Muscle of leg (tissue), 11 donors: Measurements from ENCODE around the gene RASAL1. TPM values are rescaled to one million over a fixed set of nuclear protein-coding genes. Genes with fewer than 3 reads are reported as not detected.

Experiments used
- DNase-seq: peaks from one replicate; pipeline ENCODE4 v3.0.0; 2013
- H3K27ac ChIP-seq: one replicate; pipeline ENCODE4 v1.5.1; 2013; ENCODE audit warnings: mild to moderate bottlenecking, low read length, control low read depth
- H3K27me3 ChIP-seq: one replicate; pipeline ENCODE4 v1.6.1; 2013; ENCODE audit warnings: low read length; ENCODE audit not compliant: control insufficient read depth, insufficient read depth
- H3K36me3 ChIP-seq: one replicate; pipeline ENCODE4 v1.6.1; 2013; ENCODE audit warnings: low read length; ENCODE audit not compliant: control insufficient read depth, insufficient read depth
- H3K4me1 ChIP-seq: one replicate; pipeline ENCODE4 v1.6.1; 2013; ENCODE audit warnings: low read length; ENCODE audit not compliant: control insufficient read depth, insufficient read depth
- H3K4me3 ChIP-seq: one replicate; pipeline ENCODE4 v1.5.1; 2013; ENCODE audit warnings: low read length, control low read depth
- H3K9me3 ChIP-seq: replicated peaks from 2 replicates; pipeline ENCODE4 v1.6.1; 2013; ENCODE audit warnings: low read depth, low read length; ENCODE audit not compliant: control insufficient read depth
- WGBS: methylation state at CpG from one replicate; pipeline ENCODE4 v1.1.5; 2013; ENCODE audit warnings: missing lambda C conversion rate; ENCODE audit not compliant: insufficient coverage; 5-methylcytosine and 5-hydroxymethylcytosine counted together
- polyA plus RNA-seq, 8 donors: library from polyadenylated mRNA; unstranded; fragments of 120-200 nt; gene quantifications; one replicate each; pipeline versions ENCODE4 v1.2.1 to v1.2.3, GENCODE V29; 2013; ENCODE audit warnings: inconsistent platforms in 1 of 8, low replicate concordance in 1 of 8; ENCODE audit not compliant: insufficient read length in 8 of 8, insufficient read depth in 1 of 8
- total RNA-seq: library from RNA; stranded (reverse); fragments of 120-200 nt; gene quantifications from one replicate; pipeline ENCODE4 v1.2.4, GENCODE V29; 2013

The RASAL1 gene
- total and polyA plus RNA-seq, 9 donors: 0.04 to 0.17 (median 0.05) TPM; not detected in 2

DNA sequence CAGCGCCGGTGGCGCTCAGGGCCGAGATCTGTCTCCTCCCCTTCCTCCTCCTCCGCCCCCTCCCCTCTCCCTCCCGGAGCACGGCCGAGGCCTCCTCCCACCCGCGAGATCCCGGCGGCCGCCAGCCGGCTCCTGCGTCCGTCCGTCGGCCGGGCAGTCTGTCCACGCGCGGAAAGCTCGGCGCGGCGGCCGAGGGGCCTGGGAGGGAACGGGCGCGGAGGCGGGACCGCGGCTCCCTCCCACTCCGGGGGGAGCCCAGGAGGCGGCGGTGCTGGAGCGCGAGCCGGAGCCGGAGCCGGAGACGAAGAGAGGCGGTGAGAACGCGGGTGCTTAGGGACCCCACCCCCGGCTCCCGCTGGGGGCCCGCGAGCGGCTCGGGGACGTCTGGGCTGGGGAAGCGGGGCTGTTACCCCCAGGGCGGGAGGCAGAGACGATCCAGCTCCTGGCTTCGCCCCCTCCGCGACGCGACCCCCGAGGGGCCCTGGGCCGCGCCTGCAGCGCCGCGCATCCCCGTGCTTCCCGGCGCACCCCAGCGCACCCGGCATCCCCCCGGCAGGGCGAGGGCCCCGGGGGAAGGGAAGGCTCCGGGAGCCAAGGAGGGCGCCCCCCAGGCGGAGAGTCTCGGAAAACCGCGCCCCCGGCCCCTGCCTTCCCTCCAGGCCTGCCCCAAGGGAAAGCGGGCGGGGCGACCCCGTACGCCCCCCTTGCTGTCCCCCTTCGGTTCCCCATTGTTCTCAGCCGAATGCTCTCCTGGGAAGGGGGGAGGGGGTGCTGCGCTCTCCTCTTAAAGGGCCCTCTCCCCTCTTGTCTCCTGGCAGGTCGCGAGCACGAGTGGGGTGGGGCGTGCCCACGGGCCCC lies 78.7 kb downstream of the RASAL1 start, which contains the start of gene DTX1:
TSS of gene DTX1 (plus strand) at position 100 of the 858 bp plus-strand sequence. CDS start 1,463 bp downstream, outside the sequence.
- peak within 1 kb of the TSS; percentile 39 for H3K4me3 ChIP-seq
- peaks cover 63% of the 10 kb centered on the region for H3K27me3 ChIP-seq
- peaks cover 3% of the 10 kb centered on the region for H3K4me1 ChIP-seq
- peak; percentile 55 for DNase-seq
- H3K27ac ChIP-seq: no peak within 1 kb of the TSS
- H3K9me3 ChIP-seq: no peaks in the 10 kb centered on the region
- under 1% methylated on average over 76 of the region's 94 CpGs for WGBS
- no peaks in the 10 kb centered on the region for H3K36me3 ChIP-seq

DNA sequence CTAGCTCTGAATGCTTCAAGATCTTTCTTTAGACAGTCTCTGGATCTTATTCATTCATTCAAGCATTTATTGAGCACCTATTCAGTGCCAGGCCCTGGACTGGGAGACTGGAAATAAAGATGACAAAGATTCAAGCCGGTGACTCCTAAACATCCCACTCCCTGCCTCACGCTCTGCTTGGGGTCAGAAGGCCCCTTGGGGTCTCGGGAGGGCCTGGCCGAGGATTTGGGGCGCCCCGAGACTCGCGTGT lies 79.3 kb downstream of the RASAL1 start:
- H3K36me3 ChIP-seq: no peaks in the 10 kb centered on the region
- WGBS: 0% methylated on average over 4 of the region's 8 CpGs
- no peak for DNase-seq
- peaks cover 61% of the 10 kb centered on the region for H3K27me3 ChIP-seq
- H3K9me3 ChIP-seq: no peaks in the 10 kb centered on the region
- peak overlapping the region; percentile 39 for H3K4me3 ChIP-seq
- no peak overlapping the region for H3K27ac ChIP-seq
- peaks cover 3% of the 10 kb centered on the region for H3K4me1 ChIP-seq

DNA sequence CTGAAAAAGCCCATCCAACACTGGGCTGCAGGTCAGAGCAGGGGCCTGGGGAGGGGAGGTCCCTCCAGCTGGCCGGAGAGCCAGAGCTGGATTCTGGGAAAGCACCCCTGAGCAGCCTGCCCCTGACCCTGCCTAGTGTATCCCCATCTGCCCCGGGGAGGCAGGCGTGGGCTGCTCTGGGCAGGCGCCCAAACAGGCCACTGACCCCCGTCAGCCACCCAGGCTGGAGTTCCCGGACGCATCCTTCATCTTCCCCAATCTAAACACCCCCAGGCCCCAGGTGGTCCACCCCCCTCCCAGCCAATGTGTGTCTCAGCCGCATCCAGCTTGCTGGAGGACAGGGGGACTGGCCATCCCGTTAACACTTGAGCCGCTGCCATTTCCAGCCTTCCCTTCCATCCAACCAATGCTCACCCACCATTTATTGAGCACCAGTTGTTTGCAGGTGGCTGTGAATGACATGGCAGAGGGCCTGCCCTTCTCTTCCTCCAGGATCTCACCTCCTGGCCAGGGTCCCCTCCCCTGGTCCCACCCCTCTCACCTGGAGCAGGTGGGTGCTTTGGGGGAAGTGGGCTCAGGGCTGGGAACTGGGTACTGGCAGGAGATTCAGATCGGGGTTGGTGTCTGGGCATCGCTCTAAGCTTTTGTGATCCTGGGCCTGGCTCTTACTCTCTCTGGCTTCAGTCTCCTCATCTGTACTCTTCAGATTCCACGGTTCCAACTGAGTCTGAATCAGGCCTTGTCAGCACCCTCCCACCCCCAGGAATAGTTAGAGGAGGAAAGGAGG lies 79.8 kb downstream of the RASAL1 start:
- Histone ChIP-seq H3K27ac (no peak overlapping the region), H3K27me3 (peaks cover 57% of the 10 kb centered on the region), H3K4me3 (no peak overlapping the region), H3K4me1 (peaks cover 3% of the 10 kb centered on the region), H3K9me3 (no peaks in the 10 kb centered on the region), H3K36me3 (no peaks in the 10 kb centered on the region)
- WGBS: 23% methylated on average over 5 of the region's 13 CpGs
- DNase-seq: peak; percentile 50

DNA sequence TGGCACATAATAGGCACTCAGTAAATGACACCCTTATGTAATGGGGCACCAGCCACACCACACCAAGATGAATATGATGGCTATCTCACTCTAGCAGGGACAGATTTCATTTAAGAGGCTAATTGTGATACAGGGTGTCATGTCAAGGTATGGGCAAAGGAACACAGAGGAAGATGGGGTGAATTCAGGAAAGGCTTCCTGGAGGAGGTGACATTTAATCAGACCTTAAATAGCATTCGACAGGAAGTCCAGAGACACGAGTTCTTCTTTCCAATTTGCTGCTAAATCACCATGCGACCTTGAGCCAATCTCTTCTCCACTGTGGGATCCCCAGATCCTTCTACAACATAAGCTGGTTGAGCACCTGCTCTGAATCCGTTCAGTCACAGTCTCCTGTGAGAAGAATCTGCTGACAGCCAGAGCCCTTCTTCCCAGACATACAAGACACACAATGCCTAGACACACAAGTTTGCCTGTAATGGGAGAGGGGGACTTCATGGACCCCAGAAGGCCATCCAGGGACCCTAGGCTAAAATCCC lies 80.5 kb downstream of the RASAL1 start:
- Histone ChIP-seq H3K36me3 (no peaks in the 10 kb centered on the region), H3K27ac (no peak overlapping the region), H3K4me1 (peaks cover 3% of the 10 kb centered on the region), H3K9me3 (no peaks in the 10 kb centered on the region), H3K4me3 (no peak overlapping the region), H3K27me3 (peaks cover 54% of the 10 kb centered on the region)
- no peak for DNase-seq
- WGBS: 45% methylated on average over 3 of the region's 4 CpGs

GRCh38 chr12:113052326-113052725 lies 83.2 kb downstream of the RASAL1 start:
- Histone ChIP-seq H3K27me3 (peaks cover 45% of the 10 kb centered on the region), H3K36me3 (no peaks in the 10 kb centered on the region), H3K4me1 (peaks cover 3% of the 10 kb centered on the region), H3K9me3 (no peaks in the 10 kb centered on the region), H3K27ac (no peak overlapping the region), H3K4me3 (no peak overlapping the region)
- DNase-seq: no peak
- 49% methylated on average over 4 of the region's 4 CpGs for WGBS

- no peak overlapping the region for H3K4me3 ChIP-seq
- H3K27ac ChIP-seq: no peak overlapping the region
- no peak for DNase-seq
- H3K4me1 ChIP-seq: peaks cover 3% of the 10 kb centered on the region
- no peaks in the 10 kb centered on the region for H3K9me3 ChIP-seq
- no peaks in the 10 kb centered on the region for H3K36me3 ChIP-seq
- 96% methylated on average over 2 of the region's 4 CpGs for WGBS
- peaks cover 39% of the 10 kb centered on the region for H3K27me3 ChIP-seq
These were observed 83.8 kb downstream of the RASAL1 start for GRCh38 chr12:113051759-113052158.

DNA sequence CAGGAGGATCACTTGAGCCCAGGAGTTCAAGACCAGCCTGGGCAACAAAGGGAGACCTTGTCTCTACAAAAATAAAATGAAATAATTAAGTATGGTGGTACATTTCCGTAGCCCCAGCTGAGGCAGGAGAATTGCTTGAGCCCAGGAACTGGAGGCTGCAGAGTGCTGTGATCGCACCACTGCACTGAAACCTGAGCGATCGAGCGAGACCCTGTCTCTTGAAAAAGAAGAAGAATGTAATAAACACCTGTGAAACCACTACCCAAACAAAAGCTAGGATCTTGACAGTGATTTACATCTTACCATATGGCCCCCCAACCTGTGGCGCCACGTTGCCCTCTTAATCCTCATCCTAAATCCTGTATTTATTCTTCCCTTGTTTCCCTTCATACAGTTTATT lies 84.8 kb downstream of the RASAL1 start:
- no peak overlapping the region for H3K27ac ChIP-seq
- peaks cover 31% of the 10 kb centered on the region for H3K27me3 ChIP-seq
- WGBS: no CpG with 5 or more reads among the region's 7 CpGs
- peaks cover 3% of the 10 kb centered on the region for H3K4me1 ChIP-seq
- DNase-seq: no peak
- H3K9me3 ChIP-seq: no peaks in the 10 kb centered on the region
- H3K4me3 ChIP-seq: no peak overlapping the region
- H3K36me3 ChIP-seq: no peaks in the 10 kb centered on the region

DNA sequence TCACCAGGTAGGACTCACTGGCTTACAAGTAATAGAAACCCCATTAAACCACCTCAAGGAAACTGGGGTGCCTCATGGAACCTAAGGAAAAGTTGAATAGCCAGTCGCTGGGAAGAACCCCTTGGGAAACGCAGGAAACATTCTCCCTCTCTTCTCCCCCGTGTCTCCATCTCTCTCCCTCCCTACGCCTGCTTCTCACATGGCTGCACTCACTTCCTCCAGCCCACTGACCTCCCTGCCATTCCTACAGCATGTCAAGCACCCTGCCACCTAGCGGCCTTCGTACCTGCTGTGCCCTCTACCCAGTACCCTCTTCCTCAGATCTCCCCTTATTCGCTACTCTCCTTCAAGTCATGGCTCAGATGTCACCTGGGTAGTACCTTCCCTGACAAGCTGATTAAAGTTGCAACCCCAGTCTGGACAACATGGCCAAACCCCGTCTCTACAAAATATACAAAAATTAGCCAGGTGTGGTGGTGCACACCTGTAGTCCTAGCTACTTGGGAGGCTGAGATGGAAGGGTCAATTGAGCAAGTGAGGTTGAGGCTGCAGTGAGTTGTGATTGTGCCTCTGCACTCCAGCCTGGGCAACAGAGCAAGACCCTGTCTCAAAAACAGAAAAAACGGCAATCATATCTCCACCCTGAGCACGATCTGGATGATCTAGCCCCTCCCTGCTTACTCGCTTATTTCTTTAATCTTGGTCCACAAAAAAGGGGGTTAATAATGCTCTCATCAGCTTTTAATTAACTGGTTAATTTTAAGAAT lies 85.4 kb downstream of the RASAL1 start:
- H3K36me3 ChIP-seq: no peaks in the 10 kb centered on the region
- DNase-seq: no peak
- no peak overlapping the region for H3K4me3 ChIP-seq
- no peak overlapping the region for H3K27ac ChIP-seq
- no peaks in the 10 kb centered on the region for H3K9me3 ChIP-seq
- H3K4me1 ChIP-seq: no peaks in the 10 kb centered on the region
- H3K27me3 ChIP-seq: peaks cover 25% of the 10 kb centered on the region
- 17% methylated on average over 7 of the region's 11 CpGs for WGBS
